Suppressor macrophage treated with lipopolysaccharide for 4 hours (primary cell): ENCODE measurements around the gene DUS1L.

Experiments
- DNase-seq: peaks from one replicate; pipeline ENCODE4 v3.0.0-alpha.2; 2020

The DUS1L gene

DNA sequence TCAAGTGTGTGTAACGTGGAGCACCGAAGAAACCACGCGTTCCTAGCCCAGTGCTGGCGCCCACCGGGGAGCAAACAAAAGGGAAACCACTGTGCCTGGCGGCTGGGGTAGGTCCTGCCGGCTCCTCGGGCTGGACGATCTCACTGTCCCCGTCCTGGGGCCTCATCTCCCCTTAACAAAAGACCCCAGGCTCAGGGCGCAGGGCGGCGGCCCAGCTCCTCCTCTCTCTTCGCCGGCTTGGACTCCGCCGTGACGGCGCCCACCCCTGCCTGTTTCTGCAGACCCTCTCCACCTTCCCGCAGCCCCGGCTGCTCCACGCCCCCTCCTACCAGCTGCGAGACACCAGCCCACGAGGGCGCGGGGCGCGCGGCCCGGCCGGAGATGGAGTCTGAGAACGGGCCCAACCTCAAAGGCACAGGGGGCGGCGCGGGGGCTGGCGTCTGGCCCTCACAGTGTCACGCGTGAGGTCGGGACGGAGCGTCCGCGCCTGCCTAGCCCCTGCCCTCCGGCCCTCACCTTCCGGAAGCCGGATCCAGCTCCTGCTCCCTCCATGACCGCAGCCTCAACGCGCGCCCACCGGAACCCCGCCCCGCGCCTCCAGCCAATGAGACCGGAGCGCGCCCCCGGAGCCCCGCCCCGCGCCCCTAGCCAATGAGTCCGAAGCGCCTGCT lies 43.2 kb downstream of the DUS1L start, which contains the start of gene CENPX:
TSS of gene CENPX (minus strand) at position 569 of the 671 bp plus-strand sequence. CDS start at position 552, 17 bp downstream.
- DNase-seq, result no peak

DNA sequence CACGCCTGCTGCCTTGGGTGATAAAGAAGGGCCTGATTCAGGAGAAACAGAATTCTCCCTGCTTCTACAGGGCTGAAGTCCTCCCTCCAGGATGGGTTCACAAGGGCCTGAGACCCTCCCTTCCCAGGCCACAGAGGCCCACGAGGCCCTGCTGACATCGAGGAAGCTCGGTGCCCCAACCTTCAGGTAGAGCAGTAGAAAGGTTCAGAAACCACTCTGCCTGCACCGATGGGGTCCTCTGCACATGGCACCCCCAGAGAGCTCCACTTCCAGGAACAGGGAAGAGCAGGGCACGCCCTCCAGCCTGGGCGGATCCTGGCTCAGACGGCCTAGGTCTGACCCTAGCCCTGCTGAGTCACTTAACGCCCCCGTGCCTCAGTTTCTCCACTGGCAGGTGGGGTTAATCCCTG lies 43.7 kb downstream of the DUS1L start:
- DNase-seq, result no peak

DNA sequence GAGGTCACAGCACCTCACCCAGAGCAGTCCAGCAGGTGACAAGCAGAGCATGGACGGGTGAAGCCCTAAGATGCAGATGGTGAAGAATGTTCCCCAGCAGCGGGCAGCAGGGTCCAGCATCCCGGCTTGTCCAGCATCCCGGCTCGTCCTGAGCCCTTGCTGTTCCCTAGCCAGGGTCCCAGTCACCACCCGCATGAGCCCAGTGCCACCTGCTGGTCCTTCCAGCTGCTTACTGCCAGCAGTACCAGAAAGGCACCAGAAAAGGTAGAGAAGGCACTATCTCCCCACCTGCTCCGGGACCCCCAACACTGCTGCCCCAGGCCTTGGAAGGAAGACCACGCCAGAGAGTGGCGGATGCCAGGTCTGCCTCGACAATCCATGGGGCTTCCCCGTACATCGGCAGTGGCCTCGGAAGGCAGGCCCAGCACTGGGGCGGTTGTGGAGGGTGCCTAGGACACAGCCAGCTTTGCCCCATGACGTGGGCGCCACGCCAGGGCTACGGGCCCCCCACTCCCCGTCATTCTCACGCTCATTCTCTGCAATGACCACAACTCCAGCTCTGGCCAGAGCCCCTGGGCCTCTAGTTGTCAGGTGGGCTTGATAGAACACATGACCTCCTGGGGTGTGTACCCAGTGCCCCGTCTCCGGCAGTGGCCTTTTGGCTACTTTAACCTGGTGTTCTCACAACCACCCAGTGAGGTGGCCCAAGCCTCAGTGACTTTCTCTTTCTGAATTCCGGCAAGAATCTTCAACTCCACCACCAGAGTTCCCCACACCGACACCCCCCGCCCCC lies 44.3 kb downstream of the DUS1L start:
- DNase-seq, result peak; percentile 56

DNA sequence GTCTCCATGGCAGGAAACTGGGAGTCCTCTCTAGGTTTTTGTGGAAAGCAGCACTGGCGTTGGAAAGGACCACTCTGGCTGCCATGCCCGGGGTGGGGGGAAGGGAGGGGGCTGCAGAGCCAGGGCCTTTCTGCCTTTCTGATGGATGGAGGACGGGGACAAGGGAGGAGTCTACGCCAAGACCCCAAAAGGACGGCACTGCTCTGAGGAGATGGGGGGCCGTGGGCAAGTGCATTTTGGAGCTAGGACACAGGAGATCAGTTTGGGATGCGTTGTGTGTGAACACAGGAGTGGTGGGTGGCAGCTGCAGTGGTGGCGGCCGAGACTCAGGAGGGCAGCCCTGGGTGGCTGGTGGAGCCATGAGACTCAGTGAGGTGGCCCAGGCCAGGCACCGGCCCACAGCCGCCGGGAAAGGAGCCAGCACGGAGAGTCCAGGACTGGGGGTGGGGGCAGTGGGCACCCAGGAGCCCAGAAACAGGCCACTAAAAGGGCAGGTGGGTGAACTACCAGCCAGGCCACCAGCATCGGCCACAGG lies 45.0 kb downstream of the DUS1L start:
- no peak for DNase-seq

DNA sequence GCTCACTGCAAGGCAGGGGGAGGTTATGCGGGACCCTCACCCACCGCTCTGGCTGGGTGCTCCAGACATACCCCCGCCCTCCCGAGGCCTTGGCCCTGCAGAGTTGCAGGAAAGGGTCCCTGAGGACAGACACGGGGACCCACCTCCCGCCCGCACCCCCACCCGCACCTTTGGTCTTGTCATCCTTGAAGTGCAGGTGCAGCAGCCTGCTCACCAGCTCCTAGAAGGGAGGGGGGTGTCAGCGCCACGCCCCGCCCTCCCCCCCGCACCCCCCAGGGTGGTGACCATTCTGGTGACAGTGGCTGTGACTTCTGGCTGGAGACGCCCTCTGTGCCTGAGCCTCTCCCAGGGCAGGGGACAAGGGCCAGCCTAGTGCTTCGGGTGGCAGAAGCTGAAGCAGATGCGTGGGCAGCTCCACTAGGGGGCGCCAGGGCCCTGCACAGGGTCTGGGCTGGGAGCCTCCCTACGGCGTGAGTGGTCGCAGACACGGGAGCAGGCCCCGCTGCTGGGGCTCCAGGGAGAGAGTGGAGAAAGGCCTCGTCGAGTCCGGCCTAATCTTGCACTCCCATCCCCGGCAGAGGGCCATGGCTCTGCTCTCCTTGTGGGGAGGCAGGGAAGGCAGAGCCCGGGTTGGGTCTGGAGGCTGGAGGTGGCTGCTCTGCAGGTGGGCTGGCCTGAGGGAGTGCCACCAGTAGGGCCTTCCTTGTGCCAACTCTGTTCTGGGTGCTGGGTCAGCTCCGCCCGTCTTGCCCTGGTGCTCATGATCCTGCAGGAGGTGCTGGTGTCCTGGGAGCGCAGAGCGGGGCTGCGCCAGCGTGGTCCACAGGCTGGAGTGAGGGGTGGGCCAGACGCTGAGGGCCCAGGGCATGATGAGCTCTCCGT lies 45.7 kb downstream of the DUS1L start:
- DNase-seq, result peak; percentile 75

DNA sequence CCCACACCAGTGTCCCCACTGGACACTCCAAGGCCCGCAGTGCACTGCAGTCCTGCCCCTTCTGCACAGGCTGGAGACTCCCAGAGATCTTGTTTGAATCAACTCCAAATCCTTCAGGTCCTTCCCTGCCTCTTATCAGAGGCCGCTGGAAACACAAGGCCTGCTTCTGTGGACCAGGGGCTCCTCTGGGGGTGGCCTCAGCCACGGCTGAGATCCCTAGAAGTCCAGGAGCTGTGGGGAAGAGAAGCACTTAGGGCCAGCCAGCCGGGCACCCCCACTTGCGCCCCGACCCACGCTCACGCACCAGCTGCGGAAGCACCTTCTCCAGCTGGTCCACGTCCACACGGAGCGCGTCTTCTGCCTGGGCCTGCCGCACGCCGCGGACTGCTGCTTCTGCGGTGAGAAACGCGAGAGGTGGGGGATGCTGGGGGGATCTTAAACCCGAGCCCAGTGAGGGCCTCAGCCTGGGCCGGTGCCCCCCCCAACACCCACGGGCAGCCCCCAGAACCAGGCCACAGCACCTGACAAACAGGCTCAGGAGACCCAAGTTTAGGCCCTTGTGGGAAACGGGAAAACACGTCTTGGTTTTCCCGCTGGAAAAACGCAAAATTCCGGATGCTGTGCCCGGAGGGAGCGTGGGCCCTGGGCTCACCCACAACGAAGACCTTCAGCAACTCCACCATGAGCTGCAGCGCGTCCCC lies 46.5 kb downstream of the DUS1L start:
- no peak for DNase-seq

DNA sequence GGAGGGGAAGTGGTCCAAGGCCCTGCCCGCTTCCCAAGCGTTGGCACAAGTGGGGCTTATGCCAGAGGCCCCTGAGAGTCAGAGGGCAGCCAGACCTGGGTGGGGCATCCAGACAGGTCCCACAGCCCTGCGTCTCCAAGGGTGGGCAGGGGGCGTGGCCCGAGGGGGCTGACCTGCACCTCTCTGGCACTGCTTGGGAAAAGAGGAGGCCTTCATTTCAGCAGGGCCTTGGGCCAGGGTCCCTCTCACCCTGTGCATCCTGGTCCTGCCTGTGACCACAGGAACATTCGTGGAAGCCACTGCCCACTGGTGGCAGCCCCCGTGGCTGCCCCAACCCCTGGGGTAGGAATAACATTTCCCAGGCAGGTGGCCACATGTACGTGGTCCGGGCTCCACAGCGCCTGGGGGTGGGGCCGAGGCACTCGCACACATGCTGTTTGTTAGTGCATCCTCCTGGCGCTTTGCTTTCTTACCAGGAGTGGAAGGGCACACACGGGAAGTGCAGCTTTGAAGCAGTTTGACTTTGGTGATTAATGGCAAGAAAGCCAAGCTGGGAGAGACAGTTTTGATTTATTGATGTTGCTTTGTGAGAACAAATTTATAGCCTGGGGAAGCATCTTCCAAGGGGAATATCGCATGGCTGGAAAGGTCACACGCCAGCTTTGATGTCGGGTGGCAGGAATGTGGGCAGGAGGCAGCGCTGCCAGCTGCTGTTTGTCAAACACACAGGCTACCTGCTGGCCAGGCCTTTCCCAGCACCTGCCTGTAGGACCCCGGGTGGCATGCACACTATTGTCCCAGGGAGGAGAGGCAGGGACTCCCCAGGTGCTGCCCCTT lies 47.2 kb downstream of the DUS1L start:
- no peak for DNase-seq

DNA sequence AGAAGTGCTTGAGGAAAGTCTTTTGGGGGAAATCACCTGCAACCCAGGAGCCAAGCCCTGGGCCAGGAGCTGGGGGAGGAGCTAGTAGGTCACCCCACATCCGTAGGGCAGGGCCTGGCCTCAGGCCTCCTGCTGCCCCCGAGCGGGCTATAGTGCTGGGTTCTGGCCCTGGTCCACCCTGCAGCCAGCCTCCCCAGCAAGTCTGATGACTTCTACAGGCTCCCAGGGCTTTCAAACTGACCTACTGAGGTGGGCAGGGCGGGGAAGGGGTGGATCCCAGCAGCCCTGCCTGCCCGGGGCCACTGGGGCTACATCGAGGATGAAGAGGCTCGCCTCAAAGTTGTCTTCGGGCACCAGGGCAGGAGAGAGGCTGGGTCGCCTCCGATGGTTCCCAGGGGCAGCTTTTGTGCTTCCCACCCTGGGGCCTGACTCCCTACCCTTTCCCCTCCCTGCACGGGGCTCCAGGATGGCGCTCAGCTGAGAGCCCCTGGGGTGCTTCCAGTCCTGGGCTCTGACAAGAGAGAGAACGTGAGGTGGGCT lies 47.9 kb downstream of the DUS1L start:
- no peak for DNase-seq

DNA sequence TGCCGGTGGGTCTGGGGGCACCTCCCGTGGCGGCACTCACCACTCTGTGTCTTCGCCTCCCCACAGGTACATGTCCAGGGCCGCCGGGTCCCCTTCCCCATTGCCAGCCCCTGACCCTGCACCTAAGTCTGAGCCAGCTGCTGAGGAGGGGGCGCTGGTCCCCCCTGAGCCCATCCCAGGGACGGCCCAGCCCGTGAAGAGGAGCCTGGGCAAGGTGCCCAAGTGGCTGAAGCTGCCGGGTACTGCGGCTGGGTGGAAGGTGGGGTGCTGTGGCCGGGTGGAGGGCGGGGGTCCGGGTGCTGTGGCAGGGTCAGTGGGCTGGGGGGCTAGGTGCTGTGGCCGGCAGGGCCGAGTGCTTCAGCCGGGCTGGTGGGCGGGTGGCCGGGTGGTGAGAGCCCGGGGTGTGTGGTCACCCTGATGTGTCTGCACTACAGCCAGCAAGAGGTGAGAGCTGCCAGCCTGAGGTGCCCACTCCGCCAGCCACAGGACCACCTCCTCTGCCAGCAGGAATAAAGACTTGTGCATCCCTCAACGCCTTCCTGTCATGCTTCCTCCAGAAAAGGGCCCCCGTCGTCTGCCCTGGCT lies 48.6 kb downstream of the DUS1L start:
- DNase-seq, result no peak

DNA sequence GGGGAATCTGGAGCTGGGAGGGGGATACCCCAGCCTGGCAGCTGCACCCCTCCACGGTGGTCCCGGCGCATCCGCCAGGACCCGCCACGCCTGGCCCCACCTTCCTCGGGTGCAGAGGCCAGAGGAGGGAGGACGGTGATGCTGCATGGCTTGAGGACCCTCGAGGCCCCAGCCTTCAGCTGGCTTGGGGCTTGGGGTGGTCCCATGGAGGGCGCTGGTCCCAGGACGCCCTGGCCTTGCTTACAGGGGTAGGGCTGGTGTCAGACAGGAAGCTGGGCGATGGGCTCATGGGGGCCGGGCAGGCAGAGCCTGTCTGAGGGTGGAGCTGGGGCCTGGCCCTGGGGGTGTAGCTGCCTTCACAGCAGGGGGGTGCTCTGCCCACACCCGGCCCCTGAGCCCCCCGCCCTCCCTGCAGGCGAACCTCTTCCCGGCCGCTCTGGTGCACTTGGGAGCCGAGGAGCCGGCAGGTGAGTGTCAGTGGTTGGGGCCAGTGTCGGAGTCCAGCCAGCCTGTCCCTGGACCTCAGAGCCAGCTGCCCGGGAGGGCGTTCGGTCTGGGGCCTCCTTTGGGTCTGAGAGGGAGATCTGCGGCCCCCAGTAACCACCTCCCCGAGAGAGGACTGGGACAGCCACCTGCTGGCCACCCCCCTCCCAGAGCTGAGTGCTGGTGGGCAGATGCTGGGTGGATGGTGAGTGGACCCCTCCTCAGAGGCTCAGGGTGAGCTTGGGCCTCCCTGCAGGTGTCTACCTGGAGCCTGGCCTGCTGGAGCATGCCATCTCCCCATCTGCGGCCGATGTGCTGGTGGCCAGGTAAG lies 49.3 kb downstream of the DUS1L start:
- DNase-seq, result no peak

DNA sequence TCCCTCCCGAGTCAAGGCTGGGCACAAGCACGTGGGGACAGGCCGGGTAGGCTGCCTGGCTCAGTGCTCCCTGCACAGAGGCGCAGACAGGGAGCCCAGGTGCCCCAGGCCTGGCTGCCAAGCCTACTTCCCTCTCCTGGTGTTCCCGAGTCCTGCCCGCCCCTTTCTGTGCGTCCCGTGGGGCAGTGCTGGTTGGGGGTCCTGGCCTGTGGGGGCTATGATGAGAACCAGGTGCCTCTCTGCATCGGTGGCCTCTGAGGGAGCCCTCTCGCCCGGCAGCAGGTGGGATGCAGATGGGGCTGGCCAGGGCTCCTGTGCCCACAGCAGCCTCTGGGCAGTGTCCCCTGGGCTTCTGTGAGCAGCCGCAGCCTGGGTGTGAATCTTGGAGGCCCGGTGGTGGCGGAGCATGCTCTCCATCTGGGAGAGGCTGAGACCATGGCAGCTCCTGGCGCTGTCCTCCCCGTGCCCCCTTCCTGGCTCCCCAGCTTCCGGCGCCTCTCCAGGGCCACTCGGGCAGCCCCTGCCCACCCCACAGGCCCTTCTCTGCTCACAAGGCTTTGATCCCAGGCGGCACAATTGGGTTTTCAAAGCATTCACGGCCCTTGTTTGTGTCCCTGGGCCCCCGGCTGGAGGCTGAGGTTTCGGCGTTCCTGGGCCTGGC lies 50.2 kb downstream of the DUS1L start:
- no peak for DNase-seq

DNA sequence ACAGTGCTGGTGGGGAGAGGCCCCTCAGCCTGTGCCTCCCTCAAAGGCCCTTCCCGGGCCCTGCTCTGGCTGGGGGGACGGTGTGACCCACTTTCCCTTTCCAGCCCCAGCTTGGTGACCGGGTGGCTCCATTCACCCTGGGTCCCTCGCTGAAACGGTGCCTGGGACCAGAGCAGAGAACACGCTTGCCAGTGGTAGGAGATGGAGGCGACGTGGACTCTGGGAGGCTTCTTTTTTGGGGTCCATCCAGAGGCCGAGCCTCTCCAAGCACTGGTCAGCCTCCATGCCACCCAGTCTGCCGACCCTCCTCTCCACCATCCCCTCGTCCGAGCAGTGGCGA lies 50.7 kb downstream of the DUS1L start:
- no peak for DNase-seq

DNA sequence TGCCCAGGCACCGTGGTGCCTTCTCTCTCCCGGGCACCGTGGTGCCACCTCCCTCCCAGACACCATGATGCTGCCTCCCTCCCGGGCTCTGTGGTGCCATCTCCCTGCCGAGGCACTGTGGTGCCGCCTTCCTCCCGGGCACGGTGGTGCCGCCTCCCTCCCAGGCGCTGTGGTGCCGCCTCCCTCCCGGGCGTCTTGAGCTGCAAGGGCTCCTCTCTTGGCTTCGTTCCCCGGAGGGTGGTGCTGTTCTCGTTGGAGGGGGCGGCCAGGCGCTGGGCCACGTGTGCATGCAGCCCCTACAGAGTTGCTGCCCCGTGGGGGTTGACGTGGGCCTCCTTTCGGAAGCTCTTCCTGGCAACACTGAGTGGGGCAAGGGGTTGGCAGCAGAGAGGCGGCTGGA lies 51.2 kb downstream of the DUS1L start:
- no peak for DNase-seq

DNA sequence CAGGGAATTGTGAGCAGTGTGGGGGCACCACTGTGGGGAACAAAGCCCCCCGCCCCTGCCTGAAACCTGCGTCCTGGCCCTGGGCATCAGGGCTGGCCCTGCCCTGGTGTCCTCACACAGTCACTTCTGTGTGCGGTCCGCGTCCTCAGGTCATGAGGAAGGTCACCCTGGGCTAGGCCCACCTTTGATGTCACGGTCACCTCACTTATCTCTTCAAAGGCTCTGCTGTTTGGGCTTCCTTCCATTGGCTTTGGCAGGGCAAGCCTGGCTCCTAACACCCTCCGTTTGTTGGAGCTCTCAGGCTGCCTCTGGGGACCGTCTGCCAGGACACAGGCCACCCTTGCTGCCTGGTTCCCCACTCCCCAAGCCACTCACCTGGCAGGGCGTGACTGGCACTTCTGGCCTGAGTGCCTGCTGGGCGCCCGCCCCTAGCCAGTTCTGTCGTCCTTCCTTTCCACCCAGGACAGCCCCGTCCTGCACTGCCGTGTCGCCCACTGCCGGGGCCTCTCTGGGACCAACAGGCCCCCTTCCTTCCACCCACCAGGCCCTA lies 51.8 kb downstream of the DUS1L start:
- no peak for DNase-seq

DNA sequence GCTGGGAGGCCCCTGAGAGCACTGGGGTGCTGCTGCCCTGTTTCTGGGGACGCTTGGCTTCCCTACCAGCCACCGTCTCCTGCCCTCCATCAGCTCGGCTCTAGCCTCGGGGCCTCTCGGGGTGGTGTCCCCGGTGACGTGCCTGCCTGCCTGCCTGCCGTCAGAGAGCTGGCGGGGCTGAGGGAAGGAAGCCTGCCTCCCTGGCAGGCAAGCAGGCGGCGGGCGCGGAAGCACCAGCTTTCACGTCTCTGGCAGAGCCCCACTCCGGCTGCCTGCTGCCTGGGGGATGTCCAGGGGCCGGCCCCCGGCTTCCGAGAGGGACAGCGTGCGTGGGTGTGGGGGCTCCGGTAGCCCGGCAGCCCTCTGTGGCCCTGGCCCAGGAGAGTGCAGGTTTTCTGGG lies 52.3 kb downstream of the DUS1L start:
- no peak for DNase-seq

DNA sequence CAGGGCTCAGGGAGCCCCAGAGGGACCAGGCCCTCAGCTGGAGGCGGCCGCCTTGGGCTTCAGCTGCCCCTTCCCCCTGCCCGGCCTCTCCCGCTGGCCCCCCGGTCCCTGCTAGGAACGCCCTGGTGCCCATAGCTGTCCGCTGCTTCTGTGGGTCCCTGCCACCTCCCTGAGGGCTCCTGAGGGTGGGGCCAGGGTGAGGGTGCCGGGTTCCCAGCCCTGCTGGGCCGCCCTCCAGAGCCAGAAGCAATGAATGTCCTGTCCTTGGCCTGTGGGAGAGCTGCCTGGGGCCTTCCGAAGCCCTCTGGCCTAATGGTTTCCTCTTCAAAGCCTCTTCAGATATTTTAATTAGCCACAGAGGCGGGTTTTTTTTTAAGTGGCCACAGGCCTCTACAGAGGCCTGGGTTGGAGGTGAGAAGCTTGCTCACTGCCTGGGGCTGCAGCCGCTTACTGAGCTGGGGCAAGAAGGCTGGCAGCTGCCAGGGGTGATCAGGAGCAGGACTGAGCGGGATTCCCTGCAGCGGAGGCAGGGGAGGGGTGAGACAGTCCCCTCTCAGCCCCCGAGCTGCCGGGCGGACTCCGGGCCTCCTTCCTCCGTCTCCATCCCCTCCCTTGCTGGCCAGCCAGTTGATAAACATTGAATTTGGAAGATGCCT lies 52.8 kb downstream of the DUS1L start:
- DNase-seq, result no peak

DNA sequence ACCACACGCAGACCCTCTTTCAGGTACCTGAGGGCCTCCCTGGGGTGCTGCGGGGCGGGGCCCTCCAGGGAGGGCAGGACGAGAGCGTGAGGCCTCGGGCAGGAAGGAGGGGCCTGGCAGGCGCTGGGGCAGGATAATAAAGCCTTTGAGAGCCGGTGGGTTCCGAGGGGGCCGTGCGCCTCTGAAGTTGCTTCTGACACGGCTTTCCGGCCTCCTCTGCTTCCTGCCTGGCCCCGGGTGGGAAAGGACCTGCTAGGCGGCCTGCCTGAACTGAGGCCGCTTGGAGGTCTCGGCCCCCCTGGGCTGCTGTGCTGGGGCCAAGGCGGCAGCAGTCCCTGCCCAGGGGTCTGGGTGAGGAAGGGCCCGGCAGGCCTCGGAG lies 53.4 kb downstream of the DUS1L start:
- DNase-seq, result no peak

DNA sequence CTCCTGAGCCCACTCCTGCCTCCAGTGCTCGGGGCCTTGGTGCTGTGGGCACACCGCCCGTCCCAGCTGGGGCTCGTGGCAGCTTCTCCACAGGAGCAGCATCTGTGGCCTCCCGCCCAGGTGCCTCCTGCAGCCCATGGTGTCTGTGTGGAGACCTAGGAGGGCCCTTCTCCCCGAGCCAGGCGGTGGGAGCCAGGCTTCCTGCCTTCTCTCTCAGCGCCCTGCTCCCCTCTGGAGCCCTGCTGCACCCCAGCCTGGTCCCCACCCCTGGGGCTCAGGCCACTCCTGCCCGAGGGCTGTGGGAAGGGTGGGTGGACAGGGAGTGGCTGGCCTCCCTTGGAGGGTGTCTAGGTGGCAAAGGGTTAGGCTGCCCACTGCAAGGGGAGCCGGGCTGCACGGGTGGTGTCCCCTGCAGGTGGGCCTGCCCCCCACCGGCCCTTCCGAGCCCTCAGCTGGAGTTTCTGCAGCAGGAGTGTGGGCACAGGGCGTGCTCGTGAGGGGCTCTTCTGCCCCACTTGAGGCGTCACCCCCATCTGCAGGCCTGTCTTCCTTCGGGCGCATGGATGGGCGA lies 53.9 kb downstream of the DUS1L start:
- DNase-seq, result no peak
